ENCODE measurements around the gene SVIL.
"Not testable (repeated sequence)": the region's sequence is repeated elsewhere in the genome, so short reads cannot be mapped to it uniquely, and the experiment has no call there.

SVIL gene

DNA sequence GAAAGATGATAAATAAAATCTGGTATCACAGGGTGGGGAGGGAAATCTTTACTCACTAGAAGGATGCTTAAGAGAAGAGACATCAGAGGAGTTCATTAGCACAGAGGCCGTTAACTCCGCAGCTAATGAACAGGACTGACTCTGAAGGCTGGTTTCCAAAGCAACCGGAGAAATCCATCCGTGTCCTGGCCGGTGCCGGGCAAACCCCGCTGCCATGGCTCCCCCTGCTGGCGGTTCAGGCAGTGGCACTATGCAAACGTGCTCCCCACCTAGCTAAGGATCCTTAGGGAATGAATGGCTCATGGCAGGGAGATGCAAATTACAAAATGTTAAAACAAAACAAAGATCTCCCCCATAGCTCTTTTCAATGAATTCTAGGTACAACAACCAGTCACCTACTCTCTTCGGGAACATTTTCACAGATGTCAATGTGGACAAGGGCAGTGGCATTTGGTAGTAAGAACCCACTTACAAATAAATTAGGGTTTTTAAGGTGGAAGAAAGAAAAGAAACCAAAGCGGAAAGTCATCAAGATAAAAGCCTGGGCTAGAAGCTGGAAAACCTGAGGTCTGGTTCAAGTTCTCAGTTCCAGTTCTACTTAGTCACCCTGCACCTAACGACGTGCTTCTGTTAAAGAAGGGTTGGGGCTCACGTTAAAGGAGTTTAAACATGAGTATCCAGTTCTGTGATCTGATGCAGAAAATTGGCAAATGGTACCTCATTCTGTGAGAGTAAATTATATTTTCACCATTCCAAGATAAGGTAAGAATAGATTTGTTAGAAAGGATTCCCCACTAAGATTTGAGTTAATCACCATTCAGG lies 138.2 kb downstream of the SVIL start:
- Mint-ChIP-seq H3K9me3 (no peaks in the 10 kb centered on the region), H3K36me3 (ENCODE audit: low read depth) (peaks cover 2% of the 10 kb centered on the region), H3K27me3 (ENCODE audit: low read depth) (no peaks in the 10 kb centered on the region), H3K27ac (no peak overlapping the region), H3K4me3 (no peak overlapping the region), H3K4me1 (ENCODE audit: low read depth) (no peaks in the 10 kb centered on the region)
- peak; percentile 33 for DNase-seq (ENCODE audit: low spot score)

DNA sequence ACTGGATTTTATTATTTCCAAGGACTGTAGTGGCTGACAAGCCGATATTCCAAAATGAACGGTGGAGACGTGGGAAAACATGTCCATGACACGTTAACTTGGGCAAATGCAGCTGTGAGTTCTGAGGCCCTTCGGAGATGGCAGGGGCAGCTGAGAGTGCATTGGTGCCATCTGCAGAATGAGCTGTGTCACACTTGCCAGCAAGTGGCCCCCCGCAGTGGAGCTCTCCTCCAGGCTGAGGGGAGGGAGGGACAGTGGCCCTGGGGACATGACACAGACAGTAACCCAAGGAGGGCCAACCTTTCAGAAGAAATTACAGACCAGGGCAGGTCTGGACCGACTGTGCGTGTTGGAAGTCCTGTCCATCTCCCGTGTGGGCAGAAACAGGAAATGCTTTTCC lies 139.4 kb downstream of the SVIL start:
- Mint-ChIP-seq H3K4me1 (ENCODE audit: low read depth) (no peaks in the 10 kb centered on the region), H3K27ac (no peak overlapping the region), H3K27me3 (ENCODE audit: low read depth) (no peaks in the 10 kb centered on the region), H3K36me3 (ENCODE audit: low read depth) (peaks cover 5% of the 10 kb centered on the region), H3K4me3 (no peak overlapping the region), H3K9me3 (no peaks in the 10 kb centered on the region)
- no peak for DNase-seq (ENCODE audit: low spot score)

DNA sequence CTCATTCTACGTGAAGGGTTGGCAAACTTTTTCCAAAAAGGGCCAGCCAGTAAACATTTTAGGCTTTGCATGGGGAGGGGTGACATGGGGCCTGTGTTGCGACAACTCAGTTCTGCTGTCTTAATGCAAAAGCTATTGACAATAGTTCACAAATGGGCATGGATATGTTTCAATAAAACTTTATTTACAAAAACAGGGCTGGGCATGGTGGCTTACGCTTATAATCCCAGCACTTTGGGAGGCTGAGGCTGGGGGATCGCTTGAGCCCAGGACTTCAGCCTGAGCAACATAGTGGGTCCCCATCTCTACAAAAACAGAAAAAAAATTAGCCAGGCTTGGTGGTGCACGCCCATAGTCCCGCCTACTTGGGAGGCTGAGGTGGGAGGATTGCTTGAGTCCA lies 141.1 kb downstream of the SVIL start:
- Mint-ChIP-seq H3K4me3 (no peak overlapping the region), H3K36me3 (ENCODE audit: low read depth) (peaks cover 11% of the 10 kb centered on the region), H3K4me1 (ENCODE audit: low read depth) (no peaks in the 10 kb centered on the region), H3K9me3 (no peaks in the 10 kb centered on the region), H3K27me3 (ENCODE audit: low read depth) (no peaks in the 10 kb centered on the region), H3K27ac (no peak overlapping the region)
- no peak for DNase-seq (ENCODE audit: low spot score)

DNA sequence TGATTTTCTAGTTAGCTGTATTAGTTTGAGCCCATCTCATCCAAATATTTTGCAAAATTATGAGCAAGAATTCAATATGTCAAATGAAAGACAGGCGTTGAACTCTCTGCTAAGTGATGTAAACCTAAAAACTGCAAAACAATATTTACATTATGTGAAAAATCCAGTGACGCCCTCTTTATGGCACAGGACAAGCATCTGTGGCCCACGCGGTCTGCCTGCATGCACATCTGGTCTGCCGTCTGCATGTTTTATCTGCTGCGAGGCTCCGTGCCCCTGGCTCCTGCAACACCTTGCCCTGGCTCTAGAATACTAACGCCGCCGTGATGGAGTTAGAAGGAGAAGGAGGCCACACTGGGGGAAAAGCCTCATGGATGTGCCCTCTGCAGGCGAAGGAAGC lies 142.0 kb downstream of the SVIL start:
- H3K4me1 Mint-ChIP-seq (ENCODE audit: low read depth), result no peaks in the 10 kb centered on the region
- DNase-seq (ENCODE audit: low spot score), result no peak
- H3K4me3 Mint-ChIP-seq, result no peak overlapping the region
- H3K27ac Mint-ChIP-seq, result no peak overlapping the region
- peaks cover 19% of the 10 kb centered on the region for H3K36me3 Mint-ChIP-seq (ENCODE audit: low read depth)
- no peaks in the 10 kb centered on the region for H3K27me3 Mint-ChIP-seq (ENCODE audit: low read depth)
- H3K9me3 Mint-ChIP-seq, result no peaks in the 10 kb centered on the region

DNA sequence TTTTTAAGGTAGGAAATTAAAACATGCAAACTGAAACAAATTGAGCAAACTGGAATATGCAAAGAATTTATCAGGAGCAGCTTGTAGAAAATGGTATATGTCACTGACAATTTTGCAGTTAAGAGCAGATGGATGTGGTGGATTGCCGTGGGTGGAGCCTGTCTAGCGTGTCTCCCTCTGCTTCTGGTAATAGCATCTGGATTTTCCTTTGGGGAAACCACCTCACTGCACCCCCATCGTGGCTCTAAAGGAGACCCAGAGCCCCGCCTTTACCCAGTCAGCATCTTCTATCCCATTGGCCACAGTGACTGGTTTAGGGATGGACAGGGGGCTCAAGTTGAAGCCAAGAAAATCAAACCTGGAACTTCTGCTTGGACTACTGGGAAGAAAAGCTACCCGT lies 142.9 kb downstream of the SVIL start:
- H3K36me3 Mint-ChIP-seq (ENCODE audit: low read depth), result peaks cover 22% of the 10 kb centered on the region
- no peak for DNase-seq (ENCODE audit: low spot score)
- H3K4me3 Mint-ChIP-seq, result no peak overlapping the region
- H3K27ac Mint-ChIP-seq, result no peak overlapping the region
- H3K9me3 Mint-ChIP-seq, result peaks cover 3% of the 10 kb centered on the region
- no peaks in the 10 kb centered on the region for H3K27me3 Mint-ChIP-seq (ENCODE audit: low read depth)
- peaks cover 6% of the 10 kb centered on the region for H3K4me1 Mint-ChIP-seq (ENCODE audit: low read depth)

DNA sequence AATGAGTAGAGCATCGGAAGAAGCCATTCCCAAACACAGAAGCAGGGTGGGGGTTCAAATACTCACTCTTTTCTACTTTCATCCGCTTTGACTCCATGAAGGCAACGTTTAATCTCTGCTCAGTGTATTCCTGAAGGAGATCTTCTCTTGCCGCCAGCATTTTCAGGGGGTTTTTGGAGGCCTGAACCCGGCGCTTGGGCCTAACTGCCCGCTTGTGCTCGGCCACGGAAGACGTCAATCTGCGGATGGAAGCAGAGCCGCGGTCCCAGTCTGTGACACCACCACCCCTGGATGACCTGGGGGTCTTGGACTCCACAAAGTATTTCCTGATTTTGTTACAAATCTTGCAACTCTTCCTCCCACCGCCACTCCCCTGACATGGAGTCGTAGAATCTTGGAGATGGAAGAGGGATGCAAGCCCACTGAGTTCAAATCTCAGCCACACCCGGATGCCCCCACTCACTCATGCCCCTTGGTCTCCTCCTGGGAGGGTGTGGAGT lies 143.9 kb downstream of the SVIL start:
- DNase-seq (ENCODE audit: low spot score); H3K9me3 Mint-ChIP-seq: not testable (repeated sequence)
- peaks cover 30% of the 10 kb centered on the region for H3K36me3 Mint-ChIP-seq (ENCODE audit: low read depth)

DNA sequence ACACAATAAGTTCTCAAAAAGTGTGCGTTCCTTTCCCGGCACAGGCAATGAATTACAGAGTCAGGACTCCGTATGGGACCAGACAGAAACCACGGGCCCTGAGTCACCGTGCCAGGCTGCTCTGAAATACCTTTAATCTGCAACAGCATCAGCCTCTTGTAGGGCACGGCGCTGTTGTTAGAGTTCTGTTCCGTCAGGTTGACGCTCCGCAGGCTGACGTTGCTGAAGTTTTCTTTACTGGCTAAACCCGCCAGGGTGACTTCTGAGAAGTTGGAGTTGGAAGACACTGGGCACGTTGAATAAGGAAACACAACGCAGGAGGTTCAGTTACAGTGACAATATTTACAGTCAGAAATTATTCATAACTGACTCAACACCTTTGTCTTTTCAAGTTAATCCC lies 146.3 kb downstream of the SVIL start:
- not testable (repeated sequence) for H3K9me3 Mint-ChIP-seq; DNase-seq (ENCODE audit: low spot score); H3K27me3 Mint-ChIP-seq (ENCODE audit: low read depth); H3K27ac Mint-ChIP-seq; H3K4me3 Mint-ChIP-seq
- Mint-ChIP-seq H3K4me1 (ENCODE audit: low read depth) (peaks cover 25% of the 10 kb centered on the region), H3K36me3 (ENCODE audit: low read depth) (peaks cover 37% of the 10 kb centered on the region)

More for the DNA sequence above, 143.9 kb downstream of the SVIL start:
- H3K4me1 Mint-ChIP-seq (ENCODE audit: low read depth), result peaks cover 17% of the 10 kb centered on the region
- not testable (repeated sequence) for H3K4me3 Mint-ChIP-seq; H3K27ac Mint-ChIP-seq; H3K27me3 Mint-ChIP-seq (ENCODE audit: low read depth)

DNA sequence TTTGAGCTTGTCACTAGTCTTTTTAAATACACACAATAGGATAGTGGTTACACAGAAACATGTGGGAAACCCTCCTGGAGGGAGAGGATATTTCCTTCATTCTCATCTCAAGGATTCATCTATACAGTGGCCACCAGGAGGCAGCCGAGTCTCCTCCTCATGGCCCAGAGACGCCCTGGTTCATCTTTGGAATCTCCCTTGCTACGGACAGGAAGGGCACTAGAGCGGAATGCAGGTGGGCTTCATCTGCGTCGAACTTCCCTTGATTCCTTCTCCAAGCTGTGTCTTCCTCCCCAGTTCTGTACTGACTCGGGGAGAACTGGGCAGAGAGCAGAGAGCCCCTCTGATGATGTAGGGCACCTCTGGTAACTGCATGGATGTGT lies 146.9 kb downstream of the SVIL start:
- not testable (repeated sequence) for H3K27ac Mint-ChIP-seq; H3K9me3 Mint-ChIP-seq; H3K4me3 Mint-ChIP-seq; H3K27me3 Mint-ChIP-seq (ENCODE audit: low read depth); DNase-seq (ENCODE audit: low spot score)
- Mint-ChIP-seq H3K4me1 (ENCODE audit: low read depth) (peaks cover 30% of the 10 kb centered on the region), H3K36me3 (ENCODE audit: low read depth) (peaks cover 37% of the 10 kb centered on the region)

DNA sequence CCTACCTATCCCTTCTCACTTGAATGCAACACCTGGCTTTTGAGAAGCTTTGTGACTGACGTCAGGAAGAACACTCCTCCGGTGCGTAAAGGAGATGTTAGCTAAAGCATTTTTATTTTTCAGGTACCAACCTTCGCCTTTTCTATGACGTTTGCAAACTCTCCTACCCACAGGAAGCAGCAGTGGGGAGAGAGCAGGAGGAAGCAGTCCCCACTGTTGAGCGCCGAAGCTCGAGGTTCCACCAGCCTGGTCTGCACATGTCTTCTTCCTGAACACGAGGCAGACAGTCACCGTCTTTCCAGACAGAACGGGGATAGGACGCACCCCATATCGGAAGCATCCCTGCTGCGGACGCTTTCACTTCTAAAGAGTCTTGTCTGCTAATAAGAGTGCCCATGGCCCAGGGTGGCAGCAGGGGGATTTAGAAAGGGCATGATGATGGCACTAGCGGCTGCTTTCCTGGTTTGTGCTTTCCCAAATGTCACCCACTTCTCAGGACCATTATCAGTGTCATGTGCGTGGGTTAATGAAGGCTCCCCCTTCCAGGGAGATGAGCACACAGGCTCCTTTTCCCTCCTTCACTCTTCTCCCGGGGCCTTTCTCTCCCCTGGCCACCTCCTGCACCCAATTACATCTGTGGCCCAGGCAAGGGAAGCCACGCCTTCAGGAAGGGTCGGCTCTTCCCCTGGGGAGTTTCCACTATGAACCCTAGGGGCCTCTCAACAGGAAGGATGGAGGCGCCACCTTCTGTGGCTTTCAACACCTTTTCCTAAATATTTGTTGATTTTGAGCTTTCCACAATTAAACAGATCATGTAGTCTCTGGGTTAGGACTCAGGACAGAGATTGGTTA lies 147.5 kb downstream of the SVIL start:
- Mint-ChIP-seq H3K27ac (peak overlapping the region; percentile 20), H3K36me3 (ENCODE audit: low read depth) (peaks cover 34% of the 10 kb centered on the region), H3K4me1 (ENCODE audit: low read depth) (peaks cover 36% of the 10 kb centered on the region)
- not testable (repeated sequence) for H3K9me3 Mint-ChIP-seq; H3K4me3 Mint-ChIP-seq; H3K27me3 Mint-ChIP-seq (ENCODE audit: low read depth); DNase-seq (ENCODE audit: low spot score)

DNA sequence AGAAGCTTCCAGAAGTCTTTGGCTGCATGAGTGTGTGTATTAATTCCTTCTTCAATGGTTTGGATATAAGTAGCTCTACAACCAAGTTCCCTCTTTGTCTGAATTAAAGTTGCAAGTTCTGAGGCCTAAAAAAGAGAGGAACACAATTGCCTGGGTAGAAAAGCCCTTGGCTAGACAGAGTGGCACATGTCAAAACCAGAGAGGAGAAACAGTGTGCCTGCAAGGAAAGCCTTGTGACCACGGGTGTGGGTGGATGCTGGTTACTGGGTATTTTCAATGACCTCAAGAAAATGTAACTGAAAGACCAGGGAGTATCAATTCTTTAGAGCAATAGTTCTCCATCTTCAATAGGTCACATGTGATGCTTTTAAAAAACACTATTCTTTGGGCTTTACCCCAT lies 148.3 kb downstream of the SVIL start:
- Mint-ChIP-seq H3K27ac (no peak overlapping the region), H3K9me3 (peaks cover 5% of the 10 kb centered on the region), H3K36me3 (ENCODE audit: low read depth) (peaks cover 34% of the 10 kb centered on the region), H3K4me3 (no peak overlapping the region), H3K4me1 (ENCODE audit: low read depth) (peaks cover 37% of the 10 kb centered on the region), H3K27me3 (ENCODE audit: low read depth) (no peaks in the 10 kb centered on the region)
- DNase-seq (ENCODE audit: low spot score), result peak; percentile 75

DNA sequence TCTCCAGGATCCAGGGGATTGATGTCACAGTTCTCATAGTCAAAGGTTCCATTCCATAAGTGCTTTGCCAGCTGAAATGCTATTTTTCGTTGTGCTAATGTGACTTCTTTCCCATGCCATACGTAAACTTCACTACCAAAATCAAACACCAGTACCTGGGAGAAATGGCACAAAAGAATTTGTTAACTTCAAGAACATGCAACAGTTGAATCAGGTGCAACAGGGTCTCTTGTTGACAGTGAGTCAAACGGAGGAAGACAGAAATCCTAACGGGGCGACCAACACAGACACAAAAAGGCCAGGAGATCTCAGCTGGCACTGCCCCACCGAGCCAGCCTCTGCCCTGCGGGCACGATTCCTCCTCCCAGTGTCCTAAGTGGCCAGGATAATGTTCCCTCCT lies 150.1 kb downstream of the SVIL start:
- not testable (repeated sequence) for DNase-seq (ENCODE audit: low spot score); H3K27ac Mint-ChIP-seq; H3K27me3 Mint-ChIP-seq (ENCODE audit: low read depth); H3K9me3 Mint-ChIP-seq; H3K4me3 Mint-ChIP-seq
- Mint-ChIP-seq H3K4me1 (ENCODE audit: low read depth) (peaks cover 41% of the 10 kb centered on the region), H3K36me3 (ENCODE audit: low read depth) (peaks cover 30% of the 10 kb centered on the region)

DNA sequence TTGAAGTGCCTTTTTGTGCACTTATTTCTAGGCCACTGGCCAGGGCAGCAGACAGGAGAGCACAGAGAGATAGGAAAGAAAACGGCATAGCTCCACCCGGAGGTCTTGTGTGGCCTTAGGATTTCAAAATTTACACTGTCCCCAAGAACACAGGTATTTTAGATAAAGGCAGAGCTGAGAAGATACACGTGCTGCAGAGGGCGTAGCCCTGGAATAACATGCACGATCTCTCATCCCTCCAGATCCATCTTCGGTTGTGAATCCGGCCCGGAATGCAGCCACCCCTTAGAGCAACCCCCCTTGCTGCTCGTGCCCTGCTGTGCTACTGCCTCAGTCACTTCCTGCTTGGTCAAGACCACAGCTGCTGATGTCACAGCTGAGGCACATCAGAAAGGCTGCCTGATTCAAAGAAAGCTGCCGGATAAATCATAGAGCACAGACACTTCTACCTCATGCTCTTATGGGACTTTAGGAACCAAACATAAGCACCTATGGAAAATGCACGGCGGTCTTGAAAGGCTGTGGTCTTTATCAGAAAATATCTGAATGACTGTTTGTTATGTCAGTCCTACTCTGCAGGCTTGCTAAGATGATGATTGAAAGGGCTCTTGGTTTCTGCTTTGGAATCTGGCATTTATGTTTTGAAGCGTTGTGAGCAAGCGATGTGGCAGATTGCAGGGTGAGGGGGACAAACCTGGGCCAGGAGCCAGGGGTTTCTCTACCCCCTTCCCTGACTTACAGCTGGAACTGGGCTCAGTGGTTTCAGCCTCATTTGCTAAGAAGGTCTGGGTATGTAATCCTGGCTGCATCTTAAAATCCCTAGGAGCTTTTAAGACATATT lies 152.0 kb downstream of the SVIL start:
- H3K9me3 Mint-ChIP-seq, result peaks cover 5% of the 10 kb centered on the region
- peak; percentile 71 for DNase-seq (ENCODE audit: low spot score)
- H3K27me3 Mint-ChIP-seq (ENCODE audit: low read depth), result no peaks in the 10 kb centered on the region
- H3K4me3 Mint-ChIP-seq, result peak overlapping the region; percentile 49
- H3K4me1 Mint-ChIP-seq (ENCODE audit: low read depth), result peaks cover 41% of the 10 kb centered on the region
- peak overlapping the region; percentile 58 for H3K27ac Mint-ChIP-seq
- peaks cover 18% of the 10 kb centered on the region for H3K36me3 Mint-ChIP-seq (ENCODE audit: low read depth)

DNA sequence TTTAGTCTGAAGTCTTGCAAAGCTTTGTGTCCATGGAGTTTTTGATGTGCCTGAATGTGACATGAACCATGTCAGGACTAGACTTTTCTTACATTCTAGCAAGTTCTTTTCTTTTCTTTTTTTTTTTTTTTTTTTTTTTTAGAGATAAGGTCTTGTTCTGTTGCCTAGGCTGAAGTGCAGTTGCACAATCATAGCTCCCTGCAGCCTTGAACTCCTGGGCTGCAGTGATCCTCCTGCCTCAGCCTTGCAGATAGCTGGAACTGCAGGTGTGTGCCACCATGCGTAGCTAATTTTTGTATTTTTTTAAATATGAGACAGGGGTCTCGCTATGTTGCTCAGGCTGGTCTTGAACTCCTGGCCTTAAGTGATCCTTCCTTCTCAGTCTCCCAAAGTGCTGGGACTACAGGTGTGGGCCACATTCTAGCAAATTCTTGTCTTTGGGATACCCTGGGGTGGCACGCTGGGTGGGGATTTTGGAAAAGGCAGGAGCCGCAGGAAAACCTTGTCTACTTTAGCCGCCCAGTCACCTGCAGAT lies 152.8 kb downstream of the SVIL start:
- H3K9me3 Mint-ChIP-seq, result peaks cover 2% of the 10 kb centered on the region

More for the DNA sequence above, 152.8 kb downstream of the SVIL start:
- Mint-ChIP-seq H3K4me3 (no peak overlapping the region), H3K4me1 (ENCODE audit: low read depth) (peaks cover 35% of the 10 kb centered on the region), H3K27me3 (ENCODE audit: low read depth) (no peaks in the 10 kb centered on the region), H3K36me3 (ENCODE audit: low read depth) (peaks cover 16% of the 10 kb centered on the region), H3K27ac (no peak overlapping the region)
- no peak for DNase-seq (ENCODE audit: low spot score)
